HepG2 (cell line): Measurements from ENCODE around the gene COPS6.

Experiments used
- ATF2 ChIP-seq: sonication (generic); formaldehyde crosslinking; IDR thresholded peaks from 2 replicates; pipeline ENCODE4 v1.4.0; 2020; ENCODE audit warnings: missing genetic modification reagents
- CBFB ChIP-seq: sonication (generic); formaldehyde crosslinking; IDR thresholded peaks from 2 replicates; pipeline ENCODE4 v1.4.0; 2020; ENCODE audit warnings: missing genetic modification reagents
- CTCF ChIP-seq: sonication (generic); formaldehyde crosslinking; IDR thresholded peaks from 2 replicates; pipeline ENCODE4 v1.5.0; 2020; ENCODE audit warnings: mild to moderate bottlenecking, missing genetic modification reagents, moderate library complexity
- FIP1L1 ChIP-seq: fragments of 200-400 bp; formaldehyde crosslinking; IDR thresholded peaks from 2 replicates; pipeline ENCODE4 v1.6.1; 2018; ENCODE audit warnings: low read depth, mild to moderate bottlenecking, low read length, moderate library complexity, borderline replicate concordance; ENCODE audit not compliant: insufficient read depth
- HMGXB4 ChIP-seq, 2 experiments: sonication (generic) in 1 of 2; formaldehyde crosslinking in 1 of 2; IDR thresholded peaks; 2 replicates each; pipeline versions ENCODE4 v1.4.0 to v1.6.1; 2018 to 2020; ENCODE audit warnings: missing genetic modification reagents in 2 of 2, borderline replicate concordance in 1 of 2, low read depth in 1 of 2, mild to moderate bottlenecking in 1 of 2, missing biosample characterization in 1 of 2
- NFAT5 ChIP-seq: sonication (generic); formaldehyde crosslinking; IDR thresholded peaks from 2 replicates; pipeline ENCODE4 v1.4.0; 2020; ENCODE audit warnings: missing genetic modification reagents
- NR2F2 ChIP-seq: IDR thresholded peaks from 2 replicates; pipeline ENCODE4 v1.6.1; 2012; ENCODE audit warnings: low read depth, inconsistent platforms, borderline replicate concordance
- POLR2A ChIP-seq, 2 experiments: IDR thresholded peaks; 2 replicates each; pipeline ENCODE4 v1.6.1; 2011; ENCODE audit warnings: low read depth in 2 of 2, low read length in 2 of 2, mild to moderate bottlenecking in 1 of 2, moderate library complexity in 1 of 2; ENCODE audit not compliant: insufficient read depth in 1 of 2
- RBAK ChIP-seq: sonication (generic); formaldehyde crosslinking; IDR thresholded peaks from 2 replicates; pipeline ENCODE4 v1.5.1; 2020; ENCODE audit warnings: mild to moderate bottlenecking, missing genetic modification reagents
- SUZ12 ChIP-seq: fragments of 150-350 bp; IDR thresholded peaks from 2 replicates; pipeline ENCODE4 v1.6.1; 2014; ENCODE audit warnings: low read depth, low read length
- TP53 ChIP-seq: sonication (generic); formaldehyde crosslinking; conservative IDR thresholded peaks from 2 replicates; pipeline ENCODE4 v1.4.0; 2020; ENCODE audit warnings: missing genetic modification reagents
- ZNF143 ChIP-seq: sonication (generic); formaldehyde crosslinking; IDR thresholded peaks from 2 replicates; pipeline ENCODE4 v1.4.0; 2020; ENCODE audit warnings: missing genetic modification reagents
- ZNF614 ChIP-seq: IDR thresholded peaks from 2 replicates; pipeline ENCODE4 v1.6.1; 2018; ENCODE audit warnings: missing biosample characterization, missing genetic modification reagents, inconsistent platforms, borderline replicate concordance
- ZNF773 ChIP-seq: sonication (generic); formaldehyde crosslinking; IDR thresholded peaks from 2 replicates; pipeline ENCODE4 v1.4.0; 2020; ENCODE audit warnings: missing genetic modification reagents, borderline replicate concordance

GRCh38 chr7:100128637-100128963 lies 39.8 kb downstream of the COPS6 start:
- no peak for TF ChIP-seq RBAK
- TF ChIP-seq POLR2A (IDR thresholded peaks at IDR 0.05; ENCODE audit: insufficient read depth in 1 of 2, low read depth in 2 of 2, low read length in 2 of 2): no peak
- no peak for TF ChIP-seq ZNF143 (CRISPR knock-in tag)
- TF ChIP-seq TP53 (CRISPR knock-in tag): no peak
- TF ChIP-seq HMGXB4 (CRISPR knock-in tag; IDR thresholded peaks at IDR 0.05; ENCODE audit: borderline replicate concordance in 1 of 2, low read depth in 1 of 2): no peak
- TF ChIP-seq NR2F2: no peak
- TF ChIP-seq ATF2 (CRISPR knock-in tag): no peak
- no peak for TF ChIP-seq ZNF773
- TF ChIP-seq CBFB (CRISPR knock-in tag): no peak
- no peak for TF ChIP-seq CTCF (CRISPR knock-in tag)
- no peak for TF ChIP-seq SUZ12
- no peak for TF ChIP-seq FIP1L1
- no peak for TF ChIP-seq NFAT5 (CRISPR knock-in tag)
- TF ChIP-seq ZNF614 (CRISPR knock-in tag): no peak
